ENCODE data around the gene TNFRSF14. TPM values are rescaled to one million over a fixed set of nuclear protein-coding genes. Genes with fewer than 3 reads are reported as not detected.
A peak's percentile ranks its signal among the peaks of the same experiment; 100 is the strongest.

Gene TNFRSF14
- total RNA-seq, 2 donors from 2014 or later = 9.2 to 14.5 TPM

DNA sequence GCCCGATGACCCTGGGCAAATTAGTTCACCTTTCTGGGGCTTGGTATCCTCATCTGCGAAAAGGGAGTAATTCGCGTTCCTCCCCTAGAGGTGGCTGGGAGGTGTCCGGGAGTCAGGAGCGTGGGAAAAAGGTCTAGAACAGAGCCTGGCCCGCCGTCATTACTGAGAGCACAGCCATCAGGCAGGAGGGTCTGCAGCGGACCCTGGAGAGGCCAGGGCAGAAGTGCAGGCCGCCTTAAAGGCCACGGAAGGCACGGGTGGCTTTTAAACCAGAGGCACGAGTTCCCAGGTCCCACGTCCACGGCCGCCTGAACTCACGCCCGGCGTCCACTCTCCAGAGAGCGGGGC is 30.6 kb upstream of the TNFRSF14 start:
- TF ChIP-seq, protein P1, sequence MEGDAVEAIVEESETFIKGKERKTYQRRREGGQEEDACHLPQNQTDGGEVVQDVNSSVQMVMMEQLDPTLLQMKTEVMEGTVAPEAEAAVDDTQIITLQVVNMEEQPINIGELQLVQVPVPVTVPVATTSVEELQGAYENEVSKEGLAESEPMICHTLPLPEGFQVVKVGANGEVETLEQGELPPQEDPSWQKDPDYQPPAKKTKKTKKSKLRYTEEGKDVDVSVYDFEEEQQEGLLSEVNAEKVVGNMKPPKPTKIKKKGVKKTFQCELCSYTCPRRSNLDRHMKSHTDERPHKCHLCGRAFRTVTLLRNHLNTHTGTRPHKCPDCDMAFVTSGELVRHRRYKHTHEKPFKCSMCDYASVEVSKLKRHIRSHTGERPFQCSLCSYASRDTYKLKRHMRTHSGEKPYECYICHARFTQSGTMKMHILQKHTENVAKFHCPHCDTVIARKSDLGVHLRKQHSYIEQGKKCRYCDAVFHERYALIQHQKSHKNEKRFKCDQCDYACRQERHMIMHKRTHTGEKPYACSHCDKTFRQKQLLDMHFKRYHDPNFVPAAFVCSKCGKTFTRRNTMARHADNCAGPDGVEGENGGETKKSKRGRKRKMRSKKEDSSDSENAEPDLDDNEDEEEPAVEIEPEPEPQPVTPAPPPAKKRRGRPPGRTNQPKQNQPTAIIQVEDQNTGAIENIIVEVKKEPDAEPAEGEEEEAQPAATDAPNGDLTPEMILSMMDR (IDR thresholded peaks at IDR 0.05) = no peak
- Histone ChIP-seq H3K27ac (peak overlapping the region; percentile 68 to 84), H3K4me3 (peak overlapping the region; percentile 61 to 97), H3K9me3 (no peaks in the 10 kb centered on the region), H3K27me3 (no peaks in the 10 kb centered on the region), H3K36me3 (peaks cover 13% of the 10 kb centered on the region), H3K4me1 (peaks cover 0 to 67% of the 10 kb centered on the region in 2 donors)
- no peak for DNase-seq (ENCODE audit: low spot score)

DNA sequence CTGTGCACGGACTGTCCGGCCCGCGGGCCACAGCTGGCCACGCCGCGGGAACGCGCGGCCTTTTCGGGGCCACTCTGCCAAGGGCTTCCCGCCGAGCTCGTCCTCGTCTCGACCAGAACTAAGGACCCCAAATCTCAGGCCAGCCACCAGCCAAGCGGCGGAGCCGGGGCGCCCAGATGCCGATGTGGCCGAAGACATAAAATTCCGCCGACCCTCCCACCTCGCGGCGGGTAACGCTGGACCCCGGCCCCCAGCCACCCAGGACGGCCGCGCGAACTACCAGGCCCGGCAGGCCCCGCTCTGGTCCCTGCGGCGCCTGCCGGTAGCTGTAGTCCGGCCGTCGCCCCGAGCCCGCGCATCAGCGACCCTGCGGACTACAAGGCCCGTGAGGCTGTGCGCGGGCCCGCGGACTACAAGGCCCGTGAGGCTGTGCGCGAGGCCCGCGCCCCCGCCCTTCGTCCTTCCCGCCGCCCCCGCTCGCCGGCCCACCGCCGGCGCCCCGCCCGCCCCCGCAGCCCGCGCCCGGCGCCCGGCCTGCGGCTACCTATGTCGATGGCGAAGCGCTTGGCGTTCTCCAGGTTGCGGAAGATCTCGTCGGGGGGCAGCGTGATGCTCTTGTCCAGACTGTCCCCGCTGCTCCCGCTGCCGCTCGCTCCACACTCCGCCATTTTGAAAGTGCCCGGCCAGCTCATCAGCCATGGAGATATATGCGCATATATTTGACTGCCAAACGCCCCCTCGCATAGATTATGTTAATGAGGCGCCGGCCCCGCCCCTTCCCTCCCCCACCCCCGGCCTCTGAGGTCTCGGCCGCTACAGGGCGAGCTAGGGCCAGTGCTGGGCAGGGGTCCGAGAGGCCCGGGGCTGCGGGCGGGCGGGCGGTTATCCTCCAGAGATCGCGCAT is 30.0 kb upstream of the TNFRSF14 start, which contains the start of gene PANK4:
Gene PANK4, minus strand, starts transcription at position 677 of the 904 bp plus-strand sequence. Its CDS starts 9 bp downstream, at position 668.
- H3K36me3 ChIP-seq = peaks cover 6% of the 10 kb centered on the region
- no peaks in the 10 kb centered on the region for H3K9me3 ChIP-seq
- peaks cover 0 to 73% of the 10 kb centered on the region in 2 donors for H3K4me1 ChIP-seq
- H3K4me3 ChIP-seq = peak within 1 kb of the TSS; percentile 61 to 97
- TF ChIP-seq, protein P1 (IDR thresholded peaks at IDR 0.05) = no peak
- DNase-seq (ENCODE audit: low spot score) = peak; percentile 93
- no peaks in the 10 kb centered on the region for H3K27me3 ChIP-seq
- H3K27ac ChIP-seq = peak within 1 kb of the TSS; percentile 79 to 84

DNA sequence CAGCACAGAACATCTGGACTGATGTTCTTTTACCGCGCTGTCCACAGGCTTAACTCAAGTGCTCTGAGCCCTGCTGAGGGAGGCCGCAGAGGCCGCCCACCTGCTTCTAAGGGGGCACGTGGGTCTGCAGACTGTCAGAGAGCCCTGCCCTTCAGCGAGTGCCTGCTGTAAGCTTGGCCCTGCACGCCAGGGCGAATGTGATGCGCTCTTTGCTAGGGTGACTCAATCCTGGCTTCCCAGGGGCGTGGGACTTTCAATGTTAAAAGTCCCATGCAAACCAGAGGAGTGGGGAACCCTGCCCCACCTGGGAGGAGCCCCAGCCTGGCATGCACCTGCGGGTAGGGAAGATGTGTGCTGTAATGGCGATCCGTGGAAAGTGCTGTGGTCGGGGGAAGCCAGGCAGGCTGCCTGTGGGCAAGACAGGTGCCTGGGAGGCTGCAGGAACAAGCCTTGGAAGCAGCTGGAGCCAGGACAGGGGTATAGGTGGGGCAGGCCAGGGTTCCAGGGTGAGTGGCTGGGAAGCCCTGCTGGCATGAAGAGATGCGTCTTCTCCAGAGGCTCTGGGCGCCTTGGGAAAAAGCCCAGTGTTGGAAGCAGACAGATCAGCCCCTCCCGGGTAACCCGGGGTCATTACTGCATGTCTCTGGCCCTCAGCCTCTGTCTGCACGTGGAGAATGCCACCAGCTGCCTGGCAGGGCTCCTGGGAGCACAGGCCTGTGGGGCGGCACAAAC is 29.2 kb upstream of the TNFRSF14 start:
- H3K4me3 ChIP-seq = peak overlapping the region; percentile 61 to 97
- peaks cover 0 to 76% of the 10 kb centered on the region in 2 donors for H3K4me1 ChIP-seq
- TF ChIP-seq, protein P1 (IDR thresholded peaks at IDR 0.05) = no peak

DNA sequence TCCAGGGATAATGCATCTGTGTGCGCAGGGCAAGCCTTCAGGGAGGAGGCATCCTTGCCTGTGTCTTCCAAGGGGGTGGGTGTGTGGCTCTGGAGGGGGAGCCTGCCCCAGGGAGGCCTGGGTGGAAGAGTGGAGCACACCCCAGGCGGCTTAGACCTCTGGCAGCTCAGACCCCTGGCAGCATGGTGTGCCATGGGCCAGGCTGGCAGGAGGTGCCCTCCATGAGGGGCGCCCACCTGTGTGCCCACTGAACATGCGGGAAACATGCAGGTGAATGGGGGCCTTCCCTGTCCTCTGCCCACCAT is 28.7 kb upstream of the TNFRSF14 start:
- H3K27me3 ChIP-seq = no peaks in the 10 kb centered on the region
- no peaks in the 10 kb centered on the region for H3K36me3 ChIP-seq
- TF ChIP-seq, protein P1 (IDR thresholded peaks at IDR 0.05) = no peak
- H3K27ac ChIP-seq = peak overlapping the region; percentile 79
- no peak for DNase-seq (ENCODE audit: low spot score)
- no peaks in the 10 kb centered on the region for H3K9me3 ChIP-seq
- peaks cover 0 to 76% of the 10 kb centered on the region in 2 donors for H3K4me1 ChIP-seq
- no peak overlapping the region for H3K4me3 ChIP-seq

More for the DNA sequence above, 29.2 kb upstream of the TNFRSF14 start:
- no peak for DNase-seq (ENCODE audit: low spot score)
- Histone ChIP-seq H3K9me3 (no peaks in the 10 kb centered on the region), H3K27me3 (no peaks in the 10 kb centered on the region), H3K27ac (peak overlapping the region; percentile 79), H3K36me3 (no peaks in the 10 kb centered on the region)

DNA sequence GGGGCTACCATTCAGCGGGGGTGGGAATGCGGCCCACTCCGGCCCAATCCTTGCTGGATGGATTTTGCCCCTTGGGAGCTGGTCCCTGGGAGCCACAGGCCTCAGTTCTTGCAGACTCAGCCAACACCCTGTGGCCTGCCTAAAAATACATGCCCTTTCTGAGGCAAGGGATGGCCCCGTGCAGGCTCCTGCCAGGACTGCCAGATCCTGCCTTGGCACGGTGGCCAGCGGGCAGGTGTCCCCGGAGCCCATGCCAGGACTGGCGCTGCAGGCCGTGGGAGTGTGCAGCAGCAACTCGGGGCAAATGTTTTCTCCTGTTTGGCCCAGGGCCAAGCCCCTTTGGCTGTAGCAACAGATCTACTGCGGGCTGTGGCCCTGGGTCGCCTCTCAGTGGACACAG is 28.2 kb upstream of the TNFRSF14 start:
- Histone ChIP-seq H3K36me3 (no peaks in the 10 kb centered on the region), H3K4me1 (peaks cover 0 to 74% of the 10 kb centered on the region in 2 donors)

More for the DNA sequence above, 28.2 kb upstream of the TNFRSF14 start:
- TF ChIP-seq, protein P1 (IDR thresholded peaks at IDR 0.05) = no peak
- H3K27me3 ChIP-seq = no peaks in the 10 kb centered on the region
- H3K27ac ChIP-seq = peak overlapping the region; percentile 79
- no peaks in the 10 kb centered on the region for H3K9me3 ChIP-seq
- DNase-seq (ENCODE audit: low spot score) = no peak
- H3K4me3 ChIP-seq = no peak overlapping the region
